Transverse colon (tissue), 3 donors: Measurements from ENCODE around the gene CLSTN1.

Source experiments
- EP300 ChIP-seq: sonication (generic); formaldehyde crosslinking; IDR thresholded peaks from one replicate; pipeline ENCODE4 v1.6.1; 2017; ENCODE audit warnings: antibody characterized with exemption, low read depth
- TF ChIP-seq, protein P1 (sequence below), 5 experiments: fragments of 200-600 bp in 3 of 5; fragments of 450-650 bp in 2 of 5; sonication (generic) in 3 of 5; IDR thresholded peaks; 1 replicate in 2 of 5; 2 replicates in 3 of 5; pipeline ENCODE4 v1.5.1; 2016 to 2017; ENCODE audit warnings: antibody characterized with exemption in 5 of 5, inconsistent platforms in 3 of 5, mild to moderate bottlenecking in 2 of 5, moderate library complexity in 1 of 5

DNA sequence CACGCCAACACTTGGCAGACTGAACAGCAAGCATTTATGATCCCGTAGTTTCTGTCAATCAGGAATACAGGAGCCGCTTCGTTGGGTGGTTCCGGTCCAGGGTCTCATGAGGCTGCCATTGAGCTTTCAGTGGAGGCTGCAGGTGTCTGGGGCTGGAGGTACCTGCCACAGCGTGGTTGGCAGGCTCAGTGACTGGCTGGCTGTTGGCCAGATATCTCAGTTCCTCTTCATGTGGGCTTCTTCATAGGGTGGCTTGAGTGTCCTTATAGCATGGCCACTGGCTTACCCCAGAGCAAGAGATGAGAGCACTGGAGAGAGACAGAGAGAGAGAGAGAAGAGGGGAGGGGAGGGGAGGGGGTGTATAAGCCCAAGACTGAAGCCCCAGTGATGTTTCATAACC lies 142.9 kb downstream of the CLSTN1 start:
- TF ChIP-seq, protein P1, sequence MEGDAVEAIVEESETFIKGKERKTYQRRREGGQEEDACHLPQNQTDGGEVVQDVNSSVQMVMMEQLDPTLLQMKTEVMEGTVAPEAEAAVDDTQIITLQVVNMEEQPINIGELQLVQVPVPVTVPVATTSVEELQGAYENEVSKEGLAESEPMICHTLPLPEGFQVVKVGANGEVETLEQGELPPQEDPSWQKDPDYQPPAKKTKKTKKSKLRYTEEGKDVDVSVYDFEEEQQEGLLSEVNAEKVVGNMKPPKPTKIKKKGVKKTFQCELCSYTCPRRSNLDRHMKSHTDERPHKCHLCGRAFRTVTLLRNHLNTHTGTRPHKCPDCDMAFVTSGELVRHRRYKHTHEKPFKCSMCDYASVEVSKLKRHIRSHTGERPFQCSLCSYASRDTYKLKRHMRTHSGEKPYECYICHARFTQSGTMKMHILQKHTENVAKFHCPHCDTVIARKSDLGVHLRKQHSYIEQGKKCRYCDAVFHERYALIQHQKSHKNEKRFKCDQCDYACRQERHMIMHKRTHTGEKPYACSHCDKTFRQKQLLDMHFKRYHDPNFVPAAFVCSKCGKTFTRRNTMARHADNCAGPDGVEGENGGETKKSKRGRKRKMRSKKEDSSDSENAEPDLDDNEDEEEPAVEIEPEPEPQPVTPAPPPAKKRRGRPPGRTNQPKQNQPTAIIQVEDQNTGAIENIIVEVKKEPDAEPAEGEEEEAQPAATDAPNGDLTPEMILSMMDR (IDR thresholded peaks at IDR 0.05) = no peak
- TF ChIP-seq EP300 = no peak
